Duodenal mucosa (tissue), 2 donors: ENCODE data around the gene SLC36A3.
"Not testable (repeated sequence)": the region's sequence is repeated elsewhere in the genome, so short reads cannot be mapped to it uniquely, and the experiment has no call there.

Experiments
- H3K27ac ChIP-seq: one replicate; pipeline ENCODE4 v1.7.0; 2013; ENCODE audit warnings: low read depth, low read length
- H3K27me3 ChIP-seq, 2 donors: one replicate each; pipeline ENCODE4 v1.7.0; 2013; ENCODE audit warnings: low read length in 2 of 2, control low read depth in 1 of 2; ENCODE audit not compliant: insufficient read depth in 2 of 2, control insufficient read depth in 1 of 2
- H3K36me3 ChIP-seq, 2 donors: one replicate each; pipeline ENCODE4 v1.7.0; 2013; ENCODE audit warnings: low read length in 2 of 2, control low read depth in 1 of 2; ENCODE audit not compliant: insufficient read depth in 2 of 2, control insufficient read depth in 1 of 2
- H3K4me1 ChIP-seq, 2 donors: one replicate each; pipeline ENCODE4 v1.7.0; 2013; ENCODE audit warnings: low read length in 2 of 2, control low read depth in 1 of 2; ENCODE audit not compliant: insufficient read depth in 2 of 2, control insufficient read depth in 1 of 2
- H3K4me3 ChIP-seq, 2 donors: one replicate each; pipeline ENCODE4 v1.7.0; 2013; ENCODE audit warnings: low read length in 2 of 2, low read depth in 1 of 2
- H3K9ac ChIP-seq, 2 donors: one replicate each; pipeline ENCODE4 v1.7.0; 2013; ENCODE audit warnings: low read length in 2 of 2, low read depth in 1 of 2
- H3K9me3 ChIP-seq, 2 donors: one replicate each; pipeline ENCODE4 v1.7.0; 2013; ENCODE audit warnings: low read length in 2 of 2, control low read depth in 1 of 2; ENCODE audit not compliant: control insufficient read depth in 1 of 2

Gene SLC36A3

GRCh38 chr5:151309821-151310220 lies 6.3 kb upstream of the SLC36A3 start:
- H3K36me3 ChIP-seq, H3K4me1 ChIP-seq, H3K9ac ChIP-seq, H3K27ac ChIP-seq, H3K27me3 ChIP-seq, H3K4me3 ChIP-seq, H3K9me3 ChIP-seq: not testable (repeated sequence)

DNA sequence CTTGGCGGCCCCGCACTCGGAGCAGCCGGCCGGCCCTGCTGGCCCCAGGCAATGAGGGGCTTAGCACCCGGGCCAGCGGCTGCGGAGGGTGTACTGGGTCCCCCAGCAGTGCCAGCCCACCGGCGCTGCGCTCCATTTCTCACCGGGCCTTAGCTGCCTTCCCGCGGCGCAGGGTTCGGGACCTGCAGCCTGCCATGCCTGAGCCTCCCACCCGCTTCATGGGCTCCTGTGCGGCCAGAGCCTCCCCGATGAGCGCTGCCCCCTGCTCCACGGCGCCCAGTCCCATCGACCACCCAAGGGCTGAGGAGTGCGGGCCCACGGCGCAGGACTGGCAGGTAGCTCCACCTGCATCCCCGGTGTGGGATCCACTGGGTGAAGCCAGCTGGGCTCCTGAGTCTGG lies 5.7 kb upstream of the SLC36A3 start:
- H3K36me3 ChIP-seq, H3K9ac ChIP-seq, H3K4me3 ChIP-seq, H3K27me3 ChIP-seq, H3K9me3 ChIP-seq, H3K4me1 ChIP-seq, H3K27ac ChIP-seq: not testable (repeated sequence)

DNA sequence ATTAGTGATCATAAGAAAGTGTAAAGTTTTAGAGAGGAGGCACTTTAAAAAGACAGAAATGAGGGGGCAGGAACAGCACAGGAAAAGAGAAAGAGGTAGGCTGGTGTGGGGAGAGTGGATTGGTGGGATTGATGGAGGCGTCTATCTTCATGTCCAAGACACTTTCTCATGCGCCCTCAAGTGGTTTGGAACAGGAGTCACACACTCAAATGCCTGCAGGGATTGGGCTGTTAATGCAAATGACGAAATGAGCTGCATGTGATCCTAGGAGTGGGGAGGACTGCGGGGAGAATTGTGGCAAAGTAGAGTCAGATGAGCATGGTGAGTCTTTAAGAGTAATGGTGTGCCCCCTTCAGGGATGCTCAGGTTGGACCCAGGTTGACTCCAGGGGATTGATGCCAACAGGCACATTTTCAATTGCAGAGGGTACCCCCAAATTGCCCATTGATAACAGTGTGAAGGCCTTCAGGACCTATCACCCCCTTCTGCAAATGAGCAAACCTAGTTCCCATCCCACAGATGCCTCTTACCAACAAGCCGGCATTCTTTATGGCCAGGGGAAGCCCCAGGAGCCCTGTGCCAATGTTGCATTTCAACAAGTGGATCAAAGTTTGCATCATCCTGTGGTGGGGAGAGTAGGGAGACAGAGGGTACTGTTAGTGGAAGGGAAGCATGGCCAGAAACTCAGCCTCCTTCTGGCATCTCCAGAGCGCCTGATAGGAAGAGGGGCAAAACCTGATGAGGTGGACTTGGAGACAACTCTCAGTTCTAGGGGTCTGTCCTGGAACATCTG lies 5.3 kb downstream of the SLC36A3 start:
- Histone ChIP-seq H3K27me3 (peaks cover 4 to 13% of the 10 kb centered on the region in 2 donors), H3K9ac (no peak overlapping the region), H3K4me3 (no peak overlapping the region), H3K36me3 (no peaks in the 10 kb centered on the region), H3K4me1 (no peaks in the 10 kb centered on the region), H3K27ac (no peak overlapping the region), H3K9me3 (no peaks in the 10 kb centered on the region)

- Histone ChIP-seq H3K27me3 (peaks cover 4 to 13% of the 10 kb centered on the region in 2 donors), H3K4me3 (no peak overlapping the region), H3K9ac (no peak overlapping the region), H3K4me1 (no peaks in the 10 kb centered on the region), H3K36me3 (no peaks in the 10 kb centered on the region), H3K27ac (no peak overlapping the region), H3K9me3 (no peaks in the 10 kb centered on the region)
Observed at GRCh38 chr5:151296974-151297373, 6.6 kb downstream of the SLC36A3 start.

DNA sequence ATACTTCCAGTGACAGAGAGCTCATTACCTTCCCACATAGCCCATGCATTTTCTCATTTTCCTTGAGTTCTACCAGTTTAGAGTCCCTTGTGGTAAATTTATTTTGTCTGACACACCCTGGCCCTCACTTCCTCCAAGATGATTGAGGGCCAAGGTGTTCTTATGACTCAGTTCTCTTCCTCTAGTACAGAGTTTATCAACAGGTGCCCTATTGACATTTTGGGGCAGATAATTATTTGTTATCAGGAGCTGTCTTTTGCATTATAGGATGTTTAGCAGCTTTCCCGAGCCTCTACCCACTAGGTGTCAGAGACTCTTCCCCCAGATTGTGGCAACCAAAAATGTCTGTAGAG lies 7.1 kb downstream of the SLC36A3 start:
- Histone ChIP-seq H3K9me3 (no peaks in the 10 kb centered on the region), H3K27ac (no peak overlapping the region), H3K9ac (no peak overlapping the region), H3K4me3 (no peak overlapping the region), H3K27me3 (peaks cover 4 to 13% of the 10 kb centered on the region in 2 donors), H3K4me1 (no peaks in the 10 kb centered on the region), H3K36me3 (no peaks in the 10 kb centered on the region)

GRCh38 chr5:151295791-151296477 lies 7.6 kb downstream of the SLC36A3 start:
- Histone ChIP-seq H3K4me1 (no peaks in the 10 kb centered on the region), H3K27me3 (peaks cover 4 to 13% of the 10 kb centered on the region in 2 donors), H3K9ac (no peak overlapping the region), H3K9me3 (no peaks in the 10 kb centered on the region), H3K27ac (no peak overlapping the region), H3K36me3 (no peaks in the 10 kb centered on the region), H3K4me3 (no peak overlapping the region)

GRCh38 chr5:151295138-151295537 lies 8.4 kb downstream of the SLC36A3 start:
- H3K4me3 ChIP-seq: no peak overlapping the region
- no peak overlapping the region for H3K27ac ChIP-seq
- no peak overlapping the region for H3K9ac ChIP-seq
- peaks cover 4 to 13% of the 10 kb centered on the region in 2 donors for H3K27me3 ChIP-seq
- H3K36me3 ChIP-seq: no peaks in the 10 kb centered on the region
- H3K9me3 ChIP-seq: no peaks in the 10 kb centered on the region
- no peaks in the 10 kb centered on the region for H3K4me1 ChIP-seq

- no peak overlapping the region for H3K4me3 ChIP-seq
- H3K27me3 ChIP-seq: peaks cover 0 to 5% of the 10 kb centered on the region in 2 donors
- no peak overlapping the region for H3K27ac ChIP-seq
- H3K9me3 ChIP-seq: no peaks in the 10 kb centered on the region
- no peak overlapping the region for H3K9ac ChIP-seq
- no peaks in the 10 kb centered on the region for H3K36me3 ChIP-seq
- H3K4me1 ChIP-seq: no peaks in the 10 kb centered on the region
Observed at GRCh38 chr5:151293624-151294023, 9.9 kb downstream of the SLC36A3 start.

- Histone ChIP-seq H3K9ac (no peak overlapping the region), H3K9me3 (no peaks in the 10 kb centered on the region), H3K27me3 (no peaks in the 10 kb centered on the region), H3K4me3 (no peak overlapping the region), H3K36me3 (no peaks in the 10 kb centered on the region), H3K27ac (no peak overlapping the region), H3K4me1 (no peaks in the 10 kb centered on the region)
Observed at GRCh38 chr5:151288180-151288579, 15.4 kb downstream of the SLC36A3 start.

DNA sequence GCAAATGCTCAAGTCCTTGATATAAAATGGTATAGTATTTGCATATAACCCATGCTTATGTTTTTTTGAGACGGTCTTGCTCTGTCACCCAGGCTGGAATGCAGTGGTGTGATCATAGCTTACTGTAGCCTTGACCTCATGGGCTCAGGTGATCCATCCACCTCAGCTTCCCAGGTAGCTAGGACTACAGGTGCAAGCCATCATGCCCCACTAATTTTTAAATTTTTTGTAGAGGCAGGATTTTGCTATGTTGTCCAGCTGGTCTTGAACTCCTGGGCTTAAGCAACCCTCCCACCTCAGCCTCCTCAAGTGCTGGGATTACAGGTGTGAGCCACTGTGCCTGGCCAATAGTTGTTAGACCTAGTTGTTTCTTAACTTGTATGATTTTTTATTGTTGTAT lies 17.3 kb downstream of the SLC36A3 start:
- no peaks in the 10 kb centered on the region for H3K27me3 ChIP-seq
- H3K36me3 ChIP-seq: no peaks in the 10 kb centered on the region
- H3K9me3 ChIP-seq: no peaks in the 10 kb centered on the region
- H3K27ac ChIP-seq: no peak overlapping the region
- no peak overlapping the region for H3K9ac ChIP-seq
- no peaks in the 10 kb centered on the region for H3K4me1 ChIP-seq
- no peak overlapping the region for H3K4me3 ChIP-seq
